ENCODE measurements around the gene NSMF.

The NSMF gene

GRCh38 chr9:137490532-137491186 is 31.5 kb upstream of the NSMF start:
- H4K20me1 ChIP-seq (ENCODE audit: insufficient read depth, low read length, poor library complexity, severe bottlenecking): no peaks in the 10 kb centered on the region
- H3F3A ChIP-seq (ENCODE audit: low read depth): no peaks in the 10 kb centered on the region
- H3K4me3 ChIP-seq (ENCODE audit: low read length, poor library complexity, severe bottlenecking): no peak overlapping the region
- no peaks in the 10 kb centered on the region for H3K4me1 ChIP-seq (ENCODE audit: insufficient read depth, low read length, poor library complexity, severe bottlenecking)
- no peaks in the 10 kb centered on the region for H3K79me2 ChIP-seq (ENCODE audit: insufficient read depth, low read length)
- no peak overlapping the region for H3K4me2 ChIP-seq (ENCODE audit: low read depth, low read length, poor library complexity, severe bottlenecking)
- TF ChIP-seq CTCF (conservative IDR thresholded peaks at IDR 0.05; ENCODE audit: low read length) (no peak), EZH2phosphoT487 (IDR thresholded peaks at IDR 0.05; ENCODE audit: borderline replicate concordance) (no peak)
- no peaks in the 10 kb centered on the region for H3K9me2 ChIP-seq (replicated peaks; ENCODE audit: low read depth, low read length)
- no peak overlapping the region for H2AFZ ChIP-seq (ENCODE audit: low read length)
- H3K36me3 ChIP-seq (ENCODE audit: insufficient read depth, low read length): no peaks in the 10 kb centered on the region
- H3K27me3 ChIP-seq (ENCODE audit: insufficient read depth, low read length, poor library complexity, severe bottlenecking): no peaks in the 10 kb centered on the region
- H3K9ac ChIP-seq (ENCODE audit: low read depth, low read length, poor library complexity, severe bottlenecking): no peak overlapping the region
- no peaks in the 10 kb centered on the region for H3K9me3 ChIP-seq (ENCODE audit: insufficient read depth, low read depth, low read length)

GRCh38 chr9:137488906-137489305 is 29.8 kb upstream of the NSMF start:
- H3K9me2 ChIP-seq (replicated peaks; ENCODE audit: low read depth, low read length): no peaks in the 10 kb centered on the region
- H3K4me3 ChIP-seq (ENCODE audit: low read length, poor library complexity, severe bottlenecking): no peak overlapping the region
- H3K9ac ChIP-seq (ENCODE audit: low read depth, low read length, poor library complexity, severe bottlenecking): no peak overlapping the region

GRCh38 chr9:137488327-137488653 is 29.2 kb upstream of the NSMF start:
- Histone ChIP-seq H3K9me2 (replicated peaks; ENCODE audit: low read depth, low read length) (no peaks in the 10 kb centered on the region), H3K36me3 (ENCODE audit: insufficient read depth, low read length) (no peaks in the 10 kb centered on the region), H3K4me2 (ENCODE audit: low read depth, low read length, poor library complexity, severe bottlenecking) (no peak overlapping the region), H3K27me3 (ENCODE audit: insufficient read depth, low read length, poor library complexity, severe bottlenecking) (no peaks in the 10 kb centered on the region), H3K4me3 (ENCODE audit: low read length, poor library complexity, severe bottlenecking) (no peak overlapping the region), H3K9ac (ENCODE audit: low read depth, low read length, poor library complexity, severe bottlenecking) (no peak overlapping the region), H3K79me2 (ENCODE audit: insufficient read depth, low read length) (no peaks in the 10 kb centered on the region), H3K9me3 (ENCODE audit: insufficient read depth, low read depth, low read length) (no peaks in the 10 kb centered on the region), H4K20me1 (ENCODE audit: insufficient read depth, low read length, poor library complexity, severe bottlenecking) (no peaks in the 10 kb centered on the region), H3K4me1 (ENCODE audit: insufficient read depth, low read length, poor library complexity, severe bottlenecking) (no peaks in the 10 kb centered on the region), H2AFZ (ENCODE audit: low read length) (no peak overlapping the region), H3F3A (ENCODE audit: low read depth) (no peaks in the 10 kb centered on the region)
- TF ChIP-seq CTCF (conservative IDR thresholded peaks at IDR 0.05; ENCODE audit: low read length) (no peak), EZH2phosphoT487 (IDR thresholded peaks at IDR 0.05; ENCODE audit: borderline replicate concordance) (no peak)

More at GRCh38 chr9:137488906-137489305, 29.8 kb upstream of the NSMF start:
- Histone ChIP-seq H3K4me1 (ENCODE audit: insufficient read depth, low read length, poor library complexity, severe bottlenecking) (no peaks in the 10 kb centered on the region), H3K27me3 (ENCODE audit: insufficient read depth, low read length, poor library complexity, severe bottlenecking) (no peaks in the 10 kb centered on the region), H3F3A (ENCODE audit: low read depth) (no peaks in the 10 kb centered on the region), H4K20me1 (ENCODE audit: insufficient read depth, low read length, poor library complexity, severe bottlenecking) (no peaks in the 10 kb centered on the region), H3K4me2 (ENCODE audit: low read depth, low read length, poor library complexity, severe bottlenecking) (no peak overlapping the region), H3K9me3 (ENCODE audit: insufficient read depth, low read depth, low read length) (no peaks in the 10 kb centered on the region), H3K79me2 (ENCODE audit: insufficient read depth, low read length) (no peaks in the 10 kb centered on the region), H3K36me3 (ENCODE audit: insufficient read depth, low read length) (no peaks in the 10 kb centered on the region), H2AFZ (ENCODE audit: low read length) (no peak overlapping the region)
- TF ChIP-seq EZH2phosphoT487 (IDR thresholded peaks at IDR 0.05; ENCODE audit: borderline replicate concordance) (no peak), CTCF (conservative IDR thresholded peaks at IDR 0.05; ENCODE audit: low read length) (no peak)
